Central memory CD8-positive, alpha-beta T cell (primary cell): ENCODE measurements around the gene MACROD1.

ENCODE experiments used
- ATAC-seq: fragments of 150-1000 bp; cut with Tn5 transposase; replicated peaks from 2 replicates; pipeline ENCODE4 v1.10.0; 2022; ENCODE audit warnings: mild to moderate bottlenecking, moderate FRiP score, moderate number of reproducible peaks; ENCODE audit not compliant: poor library complexity, severe bottlenecking; ENCODE audit errors: extremely low read depth
- DNase-seq, 2 donors: peaks; one replicate each; pipeline ENCODE4 v3.0.0; 2021; ENCODE audit warnings: low spot score in 2 of 2
- H3K27ac Mint-ChIP-seq: one replicate; pipeline ENCODE4 v1.8.0; 2022; ENCODE audit warnings: low read depth, mild to moderate bottlenecking, moderate library complexity, mixed read lengths
- H3K27me3 Mint-ChIP-seq: one replicate; pipeline ENCODE4 v1.8.0; 2022; ENCODE audit warnings: mixed read lengths
- H3K36me3 Mint-ChIP-seq: one replicate; pipeline ENCODE4 v1.8.0; 2022; ENCODE audit warnings: mild to moderate bottlenecking, moderate library complexity, mixed read lengths; ENCODE audit not compliant: insufficient read depth
- H3K4me1 Mint-ChIP-seq: one replicate; pipeline ENCODE4 v1.8.0; 2022; ENCODE audit warnings: mixed read lengths
- H3K4me3 Mint-ChIP-seq: one replicate; pipeline ENCODE4 v1.8.0; 2022; ENCODE audit warnings: mild to moderate bottlenecking, moderate library complexity, mixed read lengths
- H3K9me3 Mint-ChIP-seq: one replicate; pipeline ENCODE4 v1.8.0; 2022; ENCODE audit warnings: mixed read lengths

MACROD1 gene

DNA sequence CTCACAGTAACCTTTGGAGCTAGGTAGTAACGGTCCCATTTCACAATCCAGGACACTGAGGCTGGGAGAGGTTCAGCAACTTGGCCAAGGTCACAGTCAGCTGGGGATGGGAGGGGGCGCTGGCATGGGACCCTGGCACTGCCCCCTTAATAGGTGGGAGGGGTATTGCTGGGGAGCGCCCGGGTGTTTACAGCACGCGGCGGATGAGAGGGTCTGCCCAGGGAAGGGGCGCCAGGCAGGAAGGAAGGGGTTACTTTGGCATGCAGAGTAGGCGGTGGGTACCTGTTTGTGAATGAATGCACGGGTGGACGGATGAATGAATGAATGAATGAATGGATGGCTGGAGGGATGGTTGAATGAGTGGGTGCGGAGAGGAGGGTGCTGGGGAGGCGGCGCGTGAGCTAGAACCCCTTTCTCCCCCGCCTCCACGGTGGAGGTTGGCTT lies 130.8 kb downstream of the MACROD1 start:
- peak overlapping the region; percentile 64 for H3K4me3 Mint-ChIP-seq
- no peak overlapping the region for H3K27ac Mint-ChIP-seq
- H3K27me3 Mint-ChIP-seq, result peaks cover 52% of the 10 kb centered on the region
- DNase-seq, result no peak
- H3K4me1 Mint-ChIP-seq, result no peaks in the 10 kb centered on the region
- H3K36me3 Mint-ChIP-seq, result peaks cover 1% of the 10 kb centered on the region
- no peak for ATAC-seq
- H3K9me3 Mint-ChIP-seq, result no peaks in the 10 kb centered on the region

DNA sequence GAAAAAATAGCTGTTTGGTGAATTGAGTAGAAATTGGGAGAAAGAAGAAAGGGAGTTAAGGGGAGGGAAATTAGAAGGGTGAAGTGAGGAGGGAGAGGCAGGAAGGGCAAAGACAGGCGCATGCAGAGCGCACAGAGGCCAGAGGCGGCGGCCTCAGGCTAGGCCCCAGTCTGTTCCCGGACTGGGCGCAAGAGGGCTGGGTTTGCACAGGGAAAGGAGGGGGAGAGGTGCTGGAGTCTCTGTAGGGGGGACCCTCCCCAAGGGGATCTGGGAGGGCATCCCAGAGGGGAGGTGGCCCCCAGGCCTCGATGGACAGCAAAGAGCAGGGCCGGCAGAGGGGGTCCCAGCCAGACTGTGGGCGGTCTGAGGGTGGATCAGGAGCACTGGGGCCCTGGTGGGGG lies 131.5 kb downstream of the MACROD1 start:
- Mint-ChIP-seq H3K4me1 (no peaks in the 10 kb centered on the region), H3K27me3 (peaks cover 52% of the 10 kb centered on the region), H3K27ac (no peak overlapping the region), H3K9me3 (no peaks in the 10 kb centered on the region), H3K4me3 (peak overlapping the region; percentile 64), H3K36me3 (peaks cover 1% of the 10 kb centered on the region)
- ATAC-seq (no peak), DNase-seq (no peak)

DNA sequence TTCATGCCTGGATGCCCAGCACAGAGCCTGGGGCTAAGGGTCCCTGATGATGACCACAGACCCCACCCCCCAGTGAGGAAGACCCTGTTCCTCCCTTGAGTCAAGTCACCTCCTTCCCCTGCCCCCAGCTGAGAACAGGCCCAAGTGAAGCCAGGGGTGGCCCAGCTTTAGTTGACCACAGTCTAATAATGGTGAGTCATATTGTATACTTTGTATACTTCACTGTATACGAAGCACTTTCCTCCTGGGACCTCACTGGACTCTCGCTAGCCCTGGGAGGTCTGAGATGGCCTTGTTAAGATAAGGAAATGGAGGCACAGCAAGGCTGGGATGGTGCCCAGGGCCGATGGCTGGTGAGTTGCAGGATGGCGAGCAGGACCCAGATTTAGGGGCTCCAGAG lies 133.9 kb downstream of the MACROD1 start:
- H3K36me3 Mint-ChIP-seq, result peaks cover 1% of the 10 kb centered on the region
- H3K27ac Mint-ChIP-seq, result no peak overlapping the region
- H3K27me3 Mint-ChIP-seq, result peaks cover 63% of the 10 kb centered on the region
- H3K4me3 Mint-ChIP-seq, result no peak overlapping the region
- H3K9me3 Mint-ChIP-seq, result no peaks in the 10 kb centered on the region
- H3K4me1 Mint-ChIP-seq, result no peaks in the 10 kb centered on the region
- no peak for ATAC-seq
- no peak for DNase-seq

DNA sequence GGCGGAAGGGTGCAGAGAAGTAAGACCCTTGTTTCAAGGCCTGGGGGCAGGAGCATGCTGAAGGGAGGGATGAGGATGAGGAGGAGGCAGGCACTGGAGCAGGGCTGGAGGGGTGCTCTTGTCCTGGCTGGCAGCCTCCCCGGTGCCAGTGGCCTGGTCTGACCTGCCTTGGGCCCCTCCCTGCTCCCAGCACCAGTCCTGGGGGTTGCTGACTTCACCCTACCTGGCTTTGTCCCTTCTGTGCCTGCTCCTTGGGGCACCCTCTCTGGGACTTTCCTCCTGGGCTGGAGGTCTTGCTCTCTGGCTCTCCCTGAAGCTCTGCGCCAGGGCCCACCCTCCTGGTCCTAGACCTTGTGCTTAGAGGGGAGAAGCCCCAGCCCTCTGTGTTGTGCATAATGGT lies 134.9 kb downstream of the MACROD1 start:
- ATAC-seq, result no peak
- Mint-ChIP-seq H3K27ac (no peak overlapping the region), H3K4me3 (no peak overlapping the region), H3K27me3 (peaks cover 66% of the 10 kb centered on the region), H3K36me3 (peaks cover 1% of the 10 kb centered on the region), H3K4me1 (no peaks in the 10 kb centered on the region), H3K9me3 (no peaks in the 10 kb centered on the region)
- no peak for DNase-seq

DNA sequence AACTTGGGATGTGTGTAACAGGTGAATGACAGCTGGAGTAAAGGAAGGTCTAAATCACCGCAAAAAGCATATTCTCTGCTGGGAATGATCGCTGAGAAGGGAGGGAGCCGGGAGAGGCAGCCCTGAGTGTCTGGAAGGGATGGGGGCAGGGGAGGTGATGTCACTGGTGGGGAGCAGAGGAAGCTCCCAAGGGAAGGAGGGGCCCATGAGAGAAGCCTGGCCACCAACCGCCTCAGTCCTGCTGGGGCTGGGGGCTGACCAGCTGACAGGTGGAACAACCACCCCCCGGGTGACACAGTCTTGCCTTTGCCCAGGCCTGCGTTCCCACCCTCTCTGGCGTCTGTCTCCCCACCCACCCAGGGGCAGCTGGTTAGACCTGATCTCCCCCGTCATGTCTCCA lies 136.1 kb downstream of the MACROD1 start:
- no peak overlapping the region for H3K4me3 Mint-ChIP-seq
- H3K4me1 Mint-ChIP-seq, result no peaks in the 10 kb centered on the region
- H3K27ac Mint-ChIP-seq, result no peak overlapping the region
- H3K36me3 Mint-ChIP-seq, result peaks cover 1% of the 10 kb centered on the region
- H3K27me3 Mint-ChIP-seq, result peaks cover 58% of the 10 kb centered on the region
- DNase-seq (no peak), ATAC-seq (no peak)
- no peaks in the 10 kb centered on the region for H3K9me3 Mint-ChIP-seq

DNA sequence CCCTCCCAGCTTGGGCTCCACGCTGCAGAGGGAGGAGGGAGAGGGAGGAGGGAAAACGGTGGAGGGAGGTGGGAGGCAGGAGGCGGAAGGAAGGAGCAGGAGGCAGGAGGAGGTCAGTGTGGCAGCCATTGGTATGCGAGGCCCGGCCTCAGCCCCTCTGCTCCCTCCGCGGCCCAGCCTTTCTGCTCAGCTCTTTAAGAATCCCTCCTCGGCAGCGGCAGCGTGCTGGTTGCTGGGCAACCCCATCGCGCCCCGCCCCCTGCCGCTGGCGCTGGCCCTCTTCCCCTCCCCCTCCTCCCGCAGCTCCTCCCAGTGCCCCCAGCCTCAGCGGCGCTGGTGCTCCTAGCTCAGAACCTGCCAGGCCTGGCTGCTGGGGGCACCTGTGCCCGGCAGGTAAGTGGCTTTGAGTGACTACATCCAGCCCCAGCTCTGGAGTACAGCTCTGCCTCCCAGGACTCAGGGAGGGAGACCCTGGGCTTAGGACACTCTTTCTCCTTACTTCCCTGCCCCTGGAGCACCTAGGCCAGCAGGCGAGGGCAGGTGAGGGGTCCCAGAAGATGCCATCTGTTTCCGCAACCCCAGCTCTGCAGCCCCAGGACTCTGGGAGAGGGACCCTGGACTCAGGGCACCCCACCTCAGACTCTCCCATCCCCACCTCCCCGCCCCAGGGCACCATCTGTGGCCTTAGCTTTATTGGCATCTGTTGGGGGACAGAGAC lies 137.4 kb downstream of the MACROD1 start:
- Mint-ChIP-seq H3K36me3 (no peaks in the 10 kb centered on the region), H3K4me1 (no peaks in the 10 kb centered on the region), H3K27me3 (peaks cover 46% of the 10 kb centered on the region), H3K4me3 (no peak overlapping the region), H3K27ac (no peak overlapping the region), H3K9me3 (no peaks in the 10 kb centered on the region)
- no peak for ATAC-seq
- no peak for DNase-seq

DNA sequence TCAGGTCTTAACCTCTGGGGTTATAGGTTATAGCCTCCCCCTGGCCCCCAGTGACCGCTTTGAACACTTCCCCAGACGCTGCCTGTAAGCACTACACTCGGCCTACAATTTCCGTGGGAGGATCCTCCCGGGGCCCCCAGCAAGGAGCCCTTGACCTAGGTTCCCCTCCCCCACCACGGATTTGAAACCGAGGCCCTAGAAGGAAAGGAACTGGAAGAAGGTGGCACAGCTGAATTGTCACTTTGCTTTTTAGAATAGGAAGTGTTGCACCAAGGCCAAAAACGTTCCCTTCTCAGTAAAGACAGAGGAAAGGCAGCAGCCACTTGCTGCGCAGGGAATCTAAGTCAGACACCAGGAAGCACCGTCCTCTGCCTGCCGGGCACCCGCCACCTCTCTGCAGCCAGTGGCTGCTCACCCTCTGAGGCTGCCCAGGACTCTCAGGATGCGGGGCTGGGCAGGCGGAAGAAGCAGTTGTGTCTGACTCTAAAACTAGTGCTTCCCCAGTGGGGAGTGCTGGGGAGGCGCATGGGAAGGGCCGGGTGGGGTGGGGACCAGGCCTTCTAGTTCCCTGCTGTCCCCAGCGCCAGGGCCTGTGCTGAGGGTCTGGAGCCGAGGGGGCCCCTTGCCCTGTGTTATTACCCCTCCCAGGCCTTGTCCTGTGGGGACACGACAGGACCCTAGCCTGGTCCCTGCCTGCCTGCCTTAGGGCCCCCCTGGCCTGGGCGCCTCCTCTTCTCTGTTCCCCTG lies 138.1 kb downstream of the MACROD1 start:
- Mint-ChIP-seq H3K4me1 (no peaks in the 10 kb centered on the region), H3K27me3 (peaks cover 41% of the 10 kb centered on the region), H3K4me3 (no peak overlapping the region), H3K27ac (no peak overlapping the region), H3K9me3 (no peaks in the 10 kb centered on the region), H3K36me3 (no peaks in the 10 kb centered on the region)
- ATAC-seq (no peak), DNase-seq (no peak)

DNA sequence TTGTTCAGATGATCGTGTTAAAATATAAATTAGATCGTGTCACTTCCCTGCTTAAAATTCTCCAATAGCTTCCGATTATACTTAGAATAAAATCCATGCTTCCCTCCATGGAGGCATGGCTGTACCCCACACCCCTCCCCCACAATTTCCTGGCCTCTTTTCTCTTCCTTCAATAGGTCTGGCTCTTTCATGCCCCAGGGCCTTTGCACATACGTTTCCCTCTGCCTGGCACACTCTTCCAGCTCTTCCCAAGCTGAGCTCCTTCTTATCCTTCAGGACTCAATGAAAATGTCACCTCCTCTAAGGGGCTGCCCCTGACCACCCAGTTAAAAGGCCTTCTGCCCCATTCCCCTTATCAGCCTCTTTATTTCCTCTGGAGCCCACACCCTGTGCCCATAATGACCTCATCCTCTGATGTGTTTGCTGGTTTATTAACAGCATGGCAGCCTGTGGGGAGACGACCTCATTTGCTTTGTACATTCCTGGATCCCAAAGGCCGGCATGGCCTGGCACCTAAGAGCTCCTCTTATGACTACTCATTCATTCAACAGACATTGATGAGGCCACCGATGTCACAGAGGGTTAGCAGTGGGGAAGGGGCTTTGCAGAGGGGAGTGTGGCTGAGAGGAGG lies 139.2 kb downstream of the MACROD1 start:
- Mint-ChIP-seq H3K27ac (no peak overlapping the region), H3K27me3 (peaks cover 34% of the 10 kb centered on the region), H3K36me3 (no peaks in the 10 kb centered on the region), H3K4me1 (no peaks in the 10 kb centered on the region), H3K4me3 (no peak overlapping the region), H3K9me3 (no peaks in the 10 kb centered on the region)
- ATAC-seq (no peak), DNase-seq (no peak)

DNA sequence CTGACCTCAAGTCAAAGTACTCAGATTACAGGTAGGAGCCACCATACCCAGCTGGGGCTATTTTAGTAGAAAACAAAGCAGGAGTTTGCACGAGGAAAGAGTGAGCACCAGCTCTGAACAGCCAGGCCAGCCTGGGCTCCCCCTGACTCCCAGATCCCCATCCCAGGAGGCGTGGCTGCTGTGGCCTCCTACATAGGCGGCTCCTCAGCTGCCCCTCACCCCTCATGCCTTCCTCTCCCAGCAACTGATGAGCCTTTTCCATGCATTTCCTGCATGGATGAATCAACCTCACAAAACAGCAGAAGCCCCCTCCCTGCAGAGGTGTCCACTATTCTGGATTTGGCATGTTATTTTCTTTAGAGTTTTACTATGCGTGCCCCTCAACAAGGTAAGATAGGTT lies 140.7 kb downstream of the MACROD1 start:
- Mint-ChIP-seq H3K4me3 (no peak overlapping the region), H3K36me3 (no peaks in the 10 kb centered on the region), H3K4me1 (no peaks in the 10 kb centered on the region), H3K27ac (no peak overlapping the region), H3K27me3 (peaks cover 27% of the 10 kb centered on the region), H3K9me3 (no peaks in the 10 kb centered on the region)
- DNase-seq (no peak), ATAC-seq (no peak)

DNA sequence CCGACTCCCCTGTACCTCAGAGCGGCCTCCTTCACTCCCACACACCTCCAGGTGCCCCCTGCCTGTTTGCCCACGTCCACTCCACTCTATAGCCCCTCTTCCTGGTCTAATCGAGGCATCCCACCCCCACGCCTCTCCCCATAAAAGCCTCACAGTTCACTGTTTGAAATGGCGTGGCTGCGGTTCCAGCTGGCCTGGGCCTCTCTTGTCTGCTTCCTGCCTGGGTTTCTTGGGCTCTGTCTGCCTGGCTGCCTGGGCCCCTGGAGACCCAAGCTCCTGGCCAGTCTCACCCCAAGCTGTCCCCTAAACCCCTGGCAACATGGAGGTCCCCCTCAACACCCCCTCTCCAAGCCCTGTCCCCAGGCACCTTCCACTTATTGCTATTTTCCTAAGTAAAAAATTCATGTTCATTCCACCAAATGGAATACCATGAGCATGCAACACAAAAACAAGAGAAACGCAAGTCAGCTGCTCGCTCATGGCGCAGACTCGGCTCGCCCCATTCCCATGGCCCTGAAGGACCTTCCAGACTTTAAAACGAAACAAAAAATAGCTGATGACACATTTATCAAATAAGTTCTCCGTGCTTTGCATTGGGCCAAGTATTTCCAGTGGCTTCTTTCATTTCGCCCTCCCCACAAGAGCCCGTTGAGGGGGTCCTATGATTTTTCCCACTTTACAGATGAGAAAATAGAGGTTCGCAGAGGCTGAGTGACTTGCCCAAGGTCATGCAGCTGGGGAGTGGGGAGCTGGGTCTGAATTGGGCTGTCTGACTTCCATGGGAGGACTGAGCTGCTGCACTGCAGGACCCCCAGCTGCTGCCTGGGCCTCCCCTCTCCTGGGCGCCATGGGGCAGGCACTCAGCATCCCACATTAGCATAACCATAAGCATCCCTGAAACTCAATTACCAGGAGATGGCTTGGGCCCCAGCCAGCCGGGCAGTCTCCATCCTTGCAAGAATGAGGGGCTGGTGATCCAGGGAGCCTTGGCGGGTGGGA lies 141.9 kb downstream of the MACROD1 start:
- Mint-ChIP-seq H3K36me3 (no peaks in the 10 kb centered on the region), H3K4me1 (no peaks in the 10 kb centered on the region), H3K4me3 (no peak overlapping the region), H3K27me3 (peaks cover 15% of the 10 kb centered on the region), H3K27ac (no peak overlapping the region), H3K9me3 (no peaks in the 10 kb centered on the region)
- ATAC-seq (no peak), DNase-seq (no peak)

DNA sequence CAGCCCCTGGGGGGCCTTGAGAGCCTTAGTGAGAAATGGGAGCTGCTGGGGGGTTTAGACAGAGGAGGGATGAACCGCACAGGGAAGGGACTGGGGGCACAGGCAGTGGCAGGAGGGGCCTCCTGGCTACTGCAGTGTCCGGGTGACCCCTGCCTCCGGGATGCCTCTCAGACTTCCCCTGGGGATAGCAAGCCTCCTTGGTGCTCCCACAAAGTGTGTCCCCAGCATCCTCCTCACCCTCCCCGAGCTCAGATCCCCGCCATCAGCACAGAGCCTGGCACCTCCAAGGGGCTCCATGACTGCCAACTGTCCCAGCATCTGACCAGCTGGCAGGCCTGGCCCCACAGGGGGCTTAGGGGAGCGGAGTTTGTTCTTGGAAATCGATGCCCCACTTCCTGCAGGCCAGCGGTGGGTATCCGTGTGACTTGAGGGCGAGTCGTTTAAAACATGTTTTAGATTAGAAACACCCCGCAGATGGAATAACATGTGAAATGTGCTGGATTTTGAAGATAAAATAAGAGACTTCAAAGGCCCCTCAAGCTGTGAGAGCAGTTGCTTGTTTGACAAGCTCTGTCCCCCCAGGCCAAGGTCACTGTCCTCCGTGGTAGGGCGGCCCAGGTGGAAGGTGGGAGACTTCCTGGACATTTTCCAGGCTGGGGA lies 143.7 kb downstream of the MACROD1 start:
- ATAC-seq, result no peak
- DNase-seq, result no peak
- no peaks in the 10 kb centered on the region for H3K9me3 Mint-ChIP-seq
- H3K4me3 Mint-ChIP-seq, result no peak overlapping the region
- H3K4me1 Mint-ChIP-seq, result no peaks in the 10 kb centered on the region
- H3K27ac Mint-ChIP-seq, result no peak overlapping the region
- H3K36me3 Mint-ChIP-seq, result no peaks in the 10 kb centered on the region
- peaks cover 7% of the 10 kb centered on the region for H3K27me3 Mint-ChIP-seq

DNA sequence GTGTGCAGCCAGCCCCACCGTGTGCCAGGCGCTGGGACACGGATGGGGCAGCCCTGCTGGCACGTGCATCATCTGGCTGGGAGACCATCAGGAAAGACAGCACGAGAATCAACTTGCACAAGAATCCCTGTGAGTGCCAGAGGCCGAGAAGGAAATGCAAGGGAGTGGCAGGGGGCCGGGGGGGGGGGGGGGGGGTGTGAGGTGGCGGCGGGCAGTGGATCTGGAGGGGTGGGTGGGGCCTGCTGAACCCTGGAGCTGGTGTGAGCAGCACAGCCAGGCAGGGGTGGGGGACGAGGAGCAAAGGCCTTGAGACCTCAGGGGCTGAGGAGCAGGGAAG lies 144.2 kb downstream of the MACROD1 start:
- Mint-ChIP-seq H3K9me3 (no peaks in the 10 kb centered on the region), H3K27ac (no peak overlapping the region), H3K4me1 (no peaks in the 10 kb centered on the region), H3K27me3 (peaks cover 2% of the 10 kb centered on the region), H3K4me3 (no peak overlapping the region), H3K36me3 (no peaks in the 10 kb centered on the region)
- no peak for ATAC-seq
- no peak for DNase-seq
